Esophagus squamous epithelium (tissue), 4 donors: Measurements from ENCODE around the gene GPC5.

Experiments used
- CTCF ChIP-seq, 6 experiments: fragments of 450-650 bp in 4 of 6; fragments of 200-600 bp in 2 of 6; sonication (generic) in 2 of 6; IDR thresholded peaks; one replicate each; pipeline ENCODE4 v1.5.1; 2016 to 2019; ENCODE audit warnings: antibody characterized with exemption in 6 of 6, mild to moderate bottlenecking in 4 of 6, moderate library complexity in 4 of 6
- POLR2A ChIP-seq, 4 donors: fragments of 450-650 bp; IDR thresholded peaks; one replicate each; pipeline ENCODE4 v1.6.1; 2017; ENCODE audit warnings: antibody characterized with exemption in 4 of 4, mild to moderate bottlenecking in 4 of 4, moderate library complexity in 3 of 4

- no peak for TF ChIP-seq CTCF (IDR thresholded peaks at IDR 0.05)
- TF ChIP-seq POLR2A (IDR thresholded peaks at IDR 0.05), result no peak
These were observed 1427.6 kb downstream of the GPC5 start for GRCh38 chr13:92825938-92826596.
